Measurements from ENCODE around the gene DOCK6.

Gene DOCK6

GRCh38 chr19:11278670-11279069 lies 16.3 kb upstream of the DOCK6 start:
- no peak for DNase-seq

GRCh38 chr19:11274533-11275086 lies 12.3 kb upstream of the DOCK6 start:
- no peak for DNase-seq

GRCh38 chr19:11273989-11274388 lies 11.7 kb upstream of the DOCK6 start:
- DNase-seq: no peak

GRCh38 chr19:11273296-11273695 lies 11.0 kb upstream of the DOCK6 start:
- DNase-seq: no peak

- no peak for DNase-seq
These were observed 7.1 kb upstream of the DOCK6 start for GRCh38 chr19:11269408-11269807.

GRCh38 chr19:11268783-11269267 lies 6.5 kb upstream of the DOCK6 start:
- DNase-seq: no peak

- no peak for DNase-seq
These were observed 5.2 kb upstream of the DOCK6 start for GRCh38 chr19:11267316-11268085.

- DNase-seq: no peak
These were observed 3.5 kb upstream of the DOCK6 start for GRCh38 chr19:11265785-11266236.

GRCh38 chr19:11265177-11265784 lies 3.0 kb upstream of the DOCK6 start:
- DNase-seq: no peak

GRCh38 chr19:11264452-11265176 lies 2.3 kb upstream of the DOCK6 start:
- DNase-seq: no peak

- no peak for DNase-seq
These were observed 1.4 kb upstream of the DOCK6 start for GRCh38 chr19:11263726-11264125.

GRCh38 chr19:11261431-11261970 lies 823 bp downstream of the DOCK6 start:
- DNase-seq: no peak

GRCh38 chr19:11260996-11261395 lies 1.3 kb downstream of the DOCK6 start:
- no peak for DNase-seq

- DNase-seq: no peak
These were observed 4.4 kb downstream of the DOCK6 start for GRCh38 chr19:11257846-11258380.

- DNase-seq: no peak
These were observed 6.1 kb downstream of the DOCK6 start for GRCh38 chr19:11256189-11256588.

- no peak for DNase-seq
These were observed 7.7 kb downstream of the DOCK6 start for GRCh38 chr19:11254666-11255065.

GRCh38 chr19:11252665-11253355 lies 9.5 kb downstream of the DOCK6 start:
- DNase-seq: no peak

GRCh38 chr19:11251650-11252314 lies 10.5 kb downstream of the DOCK6 start:
- no peak for DNase-seq

GRCh38 chr19:11251217-11251616 lies 11.1 kb downstream of the DOCK6 start:
- no peak for DNase-seq

GRCh38 chr19:11248852-11249251 lies 13.5 kb downstream of the DOCK6 start:
- DNase-seq: no peak

GRCh38 chr19:11247934-11248333 lies 14.4 kb downstream of the DOCK6 start:
- DNase-seq: no peak

- no peak for DNase-seq
These were observed 14.9 kb downstream of the DOCK6 start for GRCh38 chr19:11247391-11247790.
